Neural progenitor cell (in vitro differentiated cells): ENCODE data around the gene HNRNPH2.

ENCODE experiments used
- EZH2 ChIP-seq: fragments of 200-600 bp; sonication (generic); IDR thresholded peaks from 2 replicates; pipeline ENCODE4 v1.6.1; 2017; ENCODE audit warnings: antibody characterized with exemption, mild to moderate bottlenecking, moderate library complexity
- TF ChIP-seq, protein P1 (sequence below): fragments of 200-600 bp; sonication (generic); IDR thresholded peaks from 2 replicates; pipeline ENCODE4 v1.5.1; 2017; ENCODE audit warnings: antibody characterized with exemption, mild to moderate bottlenecking

DNA sequence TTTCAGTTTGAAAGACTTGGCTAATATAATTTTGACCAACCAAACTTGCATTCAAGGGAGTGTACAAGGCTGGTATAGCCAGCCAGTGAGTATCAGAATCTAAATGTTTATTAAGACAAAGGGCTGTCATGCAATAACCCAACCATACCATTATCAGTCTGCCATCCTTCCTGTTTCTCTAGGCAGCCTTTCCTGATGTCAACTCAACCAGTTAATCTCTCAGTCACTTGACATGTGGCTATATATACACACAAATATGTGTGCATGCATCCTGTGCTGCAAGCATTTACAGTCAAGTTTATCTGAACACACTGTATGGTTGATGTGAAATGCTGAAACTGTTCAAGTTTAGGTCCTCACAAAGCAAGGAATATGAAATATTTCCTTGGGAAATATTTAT is 39.2 kb upstream of the HNRNPH2 start:
- TF ChIP-seq, protein P1, sequence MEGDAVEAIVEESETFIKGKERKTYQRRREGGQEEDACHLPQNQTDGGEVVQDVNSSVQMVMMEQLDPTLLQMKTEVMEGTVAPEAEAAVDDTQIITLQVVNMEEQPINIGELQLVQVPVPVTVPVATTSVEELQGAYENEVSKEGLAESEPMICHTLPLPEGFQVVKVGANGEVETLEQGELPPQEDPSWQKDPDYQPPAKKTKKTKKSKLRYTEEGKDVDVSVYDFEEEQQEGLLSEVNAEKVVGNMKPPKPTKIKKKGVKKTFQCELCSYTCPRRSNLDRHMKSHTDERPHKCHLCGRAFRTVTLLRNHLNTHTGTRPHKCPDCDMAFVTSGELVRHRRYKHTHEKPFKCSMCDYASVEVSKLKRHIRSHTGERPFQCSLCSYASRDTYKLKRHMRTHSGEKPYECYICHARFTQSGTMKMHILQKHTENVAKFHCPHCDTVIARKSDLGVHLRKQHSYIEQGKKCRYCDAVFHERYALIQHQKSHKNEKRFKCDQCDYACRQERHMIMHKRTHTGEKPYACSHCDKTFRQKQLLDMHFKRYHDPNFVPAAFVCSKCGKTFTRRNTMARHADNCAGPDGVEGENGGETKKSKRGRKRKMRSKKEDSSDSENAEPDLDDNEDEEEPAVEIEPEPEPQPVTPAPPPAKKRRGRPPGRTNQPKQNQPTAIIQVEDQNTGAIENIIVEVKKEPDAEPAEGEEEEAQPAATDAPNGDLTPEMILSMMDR: no peak
- TF ChIP-seq EZH2: no peak
